NCI-H82 (cell line): ENCODE results near the gene GNAI2.
A peak's percentile ranks its signal among the peaks of the same experiment; 100 is the strongest.
"Not testable (repeated sequence)": the region's sequence is repeated elsewhere in the genome, so short reads cannot be mapped to it uniquely, and the experiment has no call there.

ENCODE experiments used
- DNase-seq: peaks from one replicate; lab custom pipeline; 2025; lab: John Stamatoyannopoulos, UW

GNAI2 gene

DNA sequence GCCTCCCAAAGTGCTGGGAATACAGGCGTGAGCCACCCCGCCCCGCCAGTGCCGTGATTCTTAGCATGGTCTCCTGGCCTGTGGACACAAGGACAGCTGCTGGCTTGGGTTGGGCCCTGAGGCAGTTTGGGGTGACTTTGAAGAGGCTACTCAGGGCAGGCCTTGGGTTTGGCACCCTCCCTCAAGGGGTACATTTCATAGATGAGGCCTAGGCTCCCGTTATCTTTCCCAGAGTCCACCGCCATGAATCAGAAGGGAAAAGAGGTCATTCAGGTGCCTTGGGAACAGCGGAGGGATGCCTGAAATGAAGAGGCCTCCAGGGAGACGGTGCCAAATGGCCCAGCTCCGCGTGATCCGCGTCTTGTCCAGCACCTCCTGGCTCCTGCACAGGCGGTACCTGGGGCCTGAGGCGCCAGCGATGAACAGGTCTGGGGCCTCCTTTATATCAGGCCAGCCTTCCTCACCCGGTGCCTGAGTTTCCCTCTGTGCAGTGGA lies 9.3 kb downstream of the GNAI2 start:
- no peak for DNase-seq

DNA sequence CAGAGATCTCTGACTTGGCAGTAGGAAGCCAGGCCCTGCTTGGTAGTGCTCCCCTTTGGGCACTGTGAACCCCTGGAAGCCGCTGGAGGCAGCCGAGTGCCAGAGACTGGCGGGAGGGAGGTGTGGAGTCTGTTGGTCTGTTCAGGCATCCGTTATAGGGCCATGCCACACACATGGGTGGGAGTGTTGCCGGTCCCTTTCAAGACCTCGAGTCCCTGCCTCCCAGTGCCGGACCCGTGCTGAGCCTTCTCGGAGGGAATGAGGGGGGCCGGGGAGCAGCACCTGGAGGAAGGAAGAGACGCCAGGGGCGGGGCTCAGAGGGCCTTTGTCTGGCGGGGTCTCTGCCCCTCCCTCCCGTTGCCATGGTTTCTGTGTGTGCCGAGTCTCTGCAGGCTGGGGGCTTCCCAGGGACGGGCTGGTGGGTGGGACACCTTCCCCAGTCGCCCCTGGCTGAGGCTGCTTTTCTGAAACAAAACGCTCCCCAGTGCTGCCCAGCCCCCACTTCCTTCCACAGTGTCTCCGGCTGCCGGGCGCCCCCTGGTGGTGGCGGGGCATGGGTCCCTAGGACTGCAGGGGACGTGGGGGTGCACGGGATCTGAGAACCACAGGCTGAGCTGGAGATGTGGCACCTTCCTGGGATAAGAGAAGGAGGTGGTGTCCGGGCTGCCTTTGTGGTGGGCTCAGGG lies 10.0 kb downstream of the GNAI2 start:
- DNase-seq: peak; percentile 89

DNA sequence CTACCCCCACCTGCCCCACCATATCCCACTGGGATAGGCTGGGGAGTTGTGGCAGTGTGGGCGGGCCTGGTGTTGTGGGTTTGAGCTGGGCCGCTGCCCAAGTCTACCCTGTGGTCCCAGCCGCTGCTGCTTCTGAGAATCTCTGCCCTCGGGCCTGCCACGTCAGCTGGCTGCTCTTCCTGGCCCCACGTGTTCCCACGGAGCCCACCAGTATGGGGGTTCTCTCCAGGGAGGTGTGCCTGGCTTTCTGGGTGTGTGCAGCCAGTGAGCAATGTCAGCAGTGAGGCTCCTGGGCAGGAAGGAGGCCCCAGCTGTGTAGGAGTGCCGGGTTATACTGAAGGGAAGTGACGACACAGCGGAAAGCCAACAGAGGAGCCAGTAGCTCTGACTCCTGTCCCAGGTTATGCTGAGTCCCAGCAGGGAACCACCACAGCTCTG lies 10.5 kb downstream of the GNAI2 start:
- DNase-seq: no peak

DNA sequence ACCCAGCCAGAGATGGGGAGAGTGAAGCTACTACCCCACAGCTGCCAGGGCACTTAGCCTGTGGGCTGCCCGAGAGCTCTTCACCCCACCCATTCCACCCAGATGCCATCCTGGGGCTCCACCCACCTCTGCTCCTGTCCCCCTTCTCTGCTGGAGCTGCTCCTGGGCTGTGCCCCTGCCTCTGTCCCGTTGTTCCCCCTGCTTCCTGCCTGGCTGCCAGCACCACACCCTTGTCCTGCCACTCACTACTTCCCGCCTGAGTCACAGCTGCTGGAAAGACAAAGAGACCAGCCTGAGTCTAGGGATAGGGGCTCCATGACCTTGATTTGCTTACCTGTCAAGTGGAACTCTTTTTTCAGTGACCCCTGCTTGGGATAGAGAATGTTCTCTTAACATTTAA lies 12.4 kb downstream of the GNAI2 start:
- no peak for DNase-seq

DNA sequence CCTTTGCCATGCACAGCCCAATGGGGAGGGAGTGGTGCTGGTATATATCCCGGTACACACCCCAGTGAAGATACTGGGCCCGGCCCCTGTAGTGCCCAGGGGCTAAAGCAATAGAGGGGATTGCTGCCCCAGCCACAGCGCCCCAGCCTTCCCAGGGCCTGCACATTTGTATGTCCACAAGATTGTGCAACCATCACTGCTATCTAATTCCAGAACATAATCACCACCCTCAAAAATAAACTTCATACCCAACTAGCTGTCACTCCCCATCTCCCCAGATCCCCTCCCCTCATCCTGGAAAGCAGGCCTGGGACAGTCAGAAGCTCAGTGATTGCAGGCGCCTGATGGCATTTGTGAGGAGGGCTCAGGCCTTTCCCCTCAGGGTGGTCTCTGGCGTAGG lies 13.5 kb downstream of the GNAI2 start:
- no peak for DNase-seq

DNA sequence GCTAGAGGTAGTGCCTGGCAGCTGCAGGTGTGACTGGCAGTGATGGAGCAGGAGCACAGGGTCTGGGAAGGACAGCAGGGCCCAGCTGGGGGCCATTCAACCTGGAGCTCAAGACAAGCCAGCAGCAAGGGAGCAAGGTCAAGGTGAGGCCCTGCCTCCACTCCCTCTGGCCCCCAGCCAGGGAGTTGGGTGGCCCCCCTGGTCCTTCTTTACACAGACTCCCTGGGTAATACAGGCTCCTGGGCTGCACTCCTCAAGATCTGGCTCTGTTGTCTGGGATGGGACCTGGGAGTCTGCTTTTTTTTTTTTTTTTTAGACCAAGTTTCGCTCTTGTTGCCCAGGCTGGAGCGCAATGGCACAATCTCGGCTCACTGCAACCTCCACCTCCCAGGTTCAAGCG lies 14.5 kb downstream of the GNAI2 start:
- no peak for DNase-seq

DNA sequence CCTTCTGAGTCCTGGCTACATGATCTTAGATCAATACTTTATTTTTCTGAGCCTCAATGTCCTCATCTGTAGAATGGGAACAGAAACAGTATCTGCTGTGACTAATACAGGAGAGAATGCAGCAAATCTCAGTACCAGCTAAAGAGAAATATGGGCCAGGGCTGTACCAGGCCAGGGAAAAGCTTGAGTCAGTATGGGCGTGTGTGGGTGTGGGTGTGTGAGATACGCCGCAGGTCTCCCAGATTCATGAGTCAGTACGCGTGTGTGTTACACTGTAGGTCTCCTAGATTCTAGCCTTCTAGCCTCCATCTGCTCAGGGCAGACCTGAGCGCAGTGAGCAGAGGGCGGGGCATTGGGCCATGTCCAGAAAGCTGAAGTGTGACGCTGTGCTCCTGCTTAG lies 15.2 kb downstream of the GNAI2 start:
- DNase-seq: no peak

DNA sequence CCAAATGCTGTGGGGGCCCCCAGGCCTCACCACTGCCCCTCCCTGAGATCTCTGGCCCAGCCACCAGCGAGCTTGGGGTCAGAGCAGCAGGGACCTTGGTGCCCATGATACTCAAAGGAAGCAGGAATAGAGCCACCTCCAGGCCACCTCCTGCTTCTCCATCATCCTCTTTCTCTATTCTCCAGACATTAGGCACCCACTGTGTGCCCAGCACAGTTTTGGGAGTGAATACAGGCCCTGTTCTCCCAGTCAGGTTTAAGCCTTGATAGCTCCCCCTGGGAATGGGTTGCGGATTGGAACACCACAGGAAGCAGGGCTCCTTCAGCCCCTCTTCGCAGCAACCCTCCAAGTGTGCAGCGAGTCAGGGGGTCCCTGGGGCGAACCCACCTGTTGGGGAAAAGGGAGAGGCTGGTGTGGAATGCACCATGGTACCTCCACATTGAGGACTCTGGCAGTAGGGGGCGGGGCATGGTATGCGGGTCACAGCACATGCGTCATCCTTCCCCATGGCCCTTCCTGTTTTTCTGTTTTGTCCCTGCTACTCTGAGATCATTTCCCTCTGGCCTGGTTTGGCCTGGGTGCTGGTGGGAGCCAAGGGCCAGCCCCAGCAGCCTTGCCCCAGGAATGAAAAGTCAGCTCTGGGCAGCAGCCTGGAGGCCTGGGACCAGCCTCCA lies 18.7 kb downstream of the GNAI2 start:
- no peak for DNase-seq

DNA sequence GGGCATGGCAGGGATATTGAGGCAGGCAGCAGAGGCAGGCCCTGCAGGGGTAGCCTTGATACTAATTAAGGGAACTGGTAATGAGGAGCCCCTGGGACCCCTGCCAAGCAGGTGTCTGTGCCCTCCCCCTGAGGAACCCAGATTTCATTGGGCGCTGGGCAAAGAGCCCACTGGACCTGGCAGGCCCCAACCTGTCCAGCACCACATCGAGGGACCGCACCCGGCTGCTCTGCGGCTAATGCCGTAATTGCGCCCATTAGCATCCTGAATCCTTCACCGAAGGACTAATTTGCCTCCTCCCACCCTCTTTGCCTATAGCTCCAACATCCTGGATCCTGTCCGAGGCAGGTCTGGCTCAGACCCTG lies 19.2 kb downstream of the GNAI2 start:
- DNase-seq: no peak

DNA sequence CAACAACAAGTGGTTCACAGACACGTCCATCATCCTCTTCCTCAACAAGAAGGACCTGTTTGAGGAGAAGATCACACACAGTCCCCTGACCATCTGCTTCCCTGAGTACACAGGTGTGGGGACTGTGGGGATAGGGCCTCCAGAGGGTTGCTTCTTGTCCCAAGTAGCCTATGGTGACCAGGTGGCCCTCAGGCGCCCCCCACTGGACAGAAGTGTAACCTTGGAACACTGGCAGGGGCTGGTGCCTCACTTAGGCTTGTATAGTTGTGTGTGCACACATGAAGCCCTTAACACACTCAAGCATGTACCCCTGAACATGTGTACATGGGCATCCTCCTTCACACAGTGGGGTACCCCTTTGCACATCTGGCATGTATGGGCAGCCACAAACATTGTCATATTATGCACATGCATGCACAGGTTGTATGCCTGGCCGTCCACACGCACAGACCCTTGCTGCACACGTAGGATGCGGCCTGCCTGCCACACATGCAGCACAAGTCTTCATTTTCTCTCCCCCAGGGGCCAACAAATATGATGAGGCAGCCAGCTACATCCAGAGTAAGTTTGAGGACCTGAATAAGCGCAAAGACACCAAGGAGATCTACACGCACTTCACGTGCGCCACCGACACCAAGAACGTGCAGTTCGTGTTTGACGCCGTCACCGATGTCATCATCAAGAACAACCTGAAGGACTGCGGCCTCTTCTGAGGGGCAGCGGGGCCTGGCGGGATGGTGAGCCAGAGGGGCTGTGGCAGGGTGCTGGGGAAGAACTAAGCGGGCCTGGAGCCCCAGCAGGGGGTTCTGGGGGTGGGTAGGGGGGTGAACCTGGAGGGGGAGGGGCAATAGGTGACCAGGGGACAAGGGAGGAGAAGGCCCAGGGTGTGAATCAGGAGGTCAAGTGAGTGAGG lies 21.2 kb downstream of the GNAI2 start:
- peak; percentile 64 for DNase-seq

DNA sequence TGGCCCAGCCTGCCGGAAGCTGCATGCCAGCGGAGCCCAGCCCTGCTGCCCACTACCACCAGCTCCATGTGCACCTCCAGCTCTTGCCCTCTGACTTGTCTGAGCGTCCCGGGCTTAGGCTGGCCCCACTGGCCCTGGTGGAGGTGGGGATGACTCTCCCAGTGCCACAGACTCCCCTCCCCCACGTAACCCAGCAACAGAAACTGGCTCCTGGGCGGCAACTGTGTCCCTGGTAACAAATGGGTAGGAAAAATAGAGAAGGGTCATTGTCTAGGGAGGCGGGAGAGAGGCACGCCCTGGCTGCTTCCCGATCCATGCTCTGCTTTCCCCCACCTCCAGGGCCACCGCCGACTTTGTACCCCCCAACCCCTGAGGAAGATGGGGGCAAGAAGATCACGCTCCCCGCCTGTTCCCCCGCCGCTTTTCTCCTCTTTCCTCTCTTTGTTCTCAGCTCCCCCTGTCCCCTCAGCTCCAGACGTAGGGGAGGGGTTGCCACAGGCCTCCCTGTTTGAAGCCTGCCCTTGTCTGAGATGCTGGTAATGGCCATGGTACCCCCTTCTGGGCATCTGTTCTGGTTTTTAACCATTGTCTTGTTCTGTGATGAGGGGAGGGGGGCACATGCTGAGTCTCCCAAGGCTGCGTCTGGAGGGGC lies 22.2 kb downstream of the GNAI2 start:
- no peak for DNase-seq

DNA sequence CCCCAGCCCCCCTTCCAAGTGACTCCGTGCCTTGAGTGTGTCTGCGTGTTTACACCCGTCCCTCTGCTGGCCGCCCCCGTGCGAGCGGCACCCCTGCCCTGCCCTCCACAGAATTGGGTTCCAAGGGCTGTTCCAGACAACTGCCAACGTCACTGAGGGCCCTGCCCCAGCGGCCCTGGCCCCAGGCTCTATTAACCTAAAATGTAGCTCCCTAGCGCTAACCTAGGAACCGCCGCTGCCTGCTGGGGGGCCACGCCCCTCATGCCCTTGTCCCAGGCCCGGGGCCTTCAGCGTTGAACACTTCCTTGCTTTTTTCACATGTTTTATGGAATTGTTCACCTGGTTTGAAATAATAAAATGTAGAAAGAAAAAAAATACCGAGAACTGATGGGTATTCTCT lies 23.0 kb downstream of the GNAI2 start:
- DNase-seq: no peak

DNA sequence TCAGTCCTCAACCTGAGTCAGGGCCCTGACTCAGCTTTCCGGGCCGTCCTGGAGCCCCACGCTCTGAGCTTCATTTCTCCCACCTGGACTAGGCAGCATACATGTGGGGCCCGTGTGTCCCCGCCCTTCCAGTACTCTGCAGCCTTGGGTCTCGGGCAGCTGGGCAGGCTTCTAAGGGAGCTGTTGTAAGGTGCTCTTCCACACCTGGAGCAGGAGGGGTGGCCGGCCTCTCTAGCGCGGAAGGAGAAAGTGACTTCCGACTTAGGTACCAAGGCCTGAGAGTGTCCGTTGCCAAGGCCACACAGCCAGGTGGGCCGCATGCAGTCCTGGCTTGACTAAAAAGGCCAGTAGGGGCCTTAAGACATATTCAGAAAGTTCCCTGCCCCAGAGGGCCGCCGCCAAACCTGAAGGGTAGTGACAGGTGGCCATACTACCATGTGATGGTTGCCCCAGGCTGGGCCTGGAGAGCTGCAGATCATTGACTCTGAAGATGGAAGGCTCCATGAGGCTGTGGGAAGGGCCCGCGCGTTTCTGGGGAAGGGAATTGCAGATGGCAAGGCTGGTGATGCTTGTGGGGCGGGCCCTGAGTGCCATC lies 23.5 kb downstream of the GNAI2 start:
- DNase-seq: no peak

DNA sequence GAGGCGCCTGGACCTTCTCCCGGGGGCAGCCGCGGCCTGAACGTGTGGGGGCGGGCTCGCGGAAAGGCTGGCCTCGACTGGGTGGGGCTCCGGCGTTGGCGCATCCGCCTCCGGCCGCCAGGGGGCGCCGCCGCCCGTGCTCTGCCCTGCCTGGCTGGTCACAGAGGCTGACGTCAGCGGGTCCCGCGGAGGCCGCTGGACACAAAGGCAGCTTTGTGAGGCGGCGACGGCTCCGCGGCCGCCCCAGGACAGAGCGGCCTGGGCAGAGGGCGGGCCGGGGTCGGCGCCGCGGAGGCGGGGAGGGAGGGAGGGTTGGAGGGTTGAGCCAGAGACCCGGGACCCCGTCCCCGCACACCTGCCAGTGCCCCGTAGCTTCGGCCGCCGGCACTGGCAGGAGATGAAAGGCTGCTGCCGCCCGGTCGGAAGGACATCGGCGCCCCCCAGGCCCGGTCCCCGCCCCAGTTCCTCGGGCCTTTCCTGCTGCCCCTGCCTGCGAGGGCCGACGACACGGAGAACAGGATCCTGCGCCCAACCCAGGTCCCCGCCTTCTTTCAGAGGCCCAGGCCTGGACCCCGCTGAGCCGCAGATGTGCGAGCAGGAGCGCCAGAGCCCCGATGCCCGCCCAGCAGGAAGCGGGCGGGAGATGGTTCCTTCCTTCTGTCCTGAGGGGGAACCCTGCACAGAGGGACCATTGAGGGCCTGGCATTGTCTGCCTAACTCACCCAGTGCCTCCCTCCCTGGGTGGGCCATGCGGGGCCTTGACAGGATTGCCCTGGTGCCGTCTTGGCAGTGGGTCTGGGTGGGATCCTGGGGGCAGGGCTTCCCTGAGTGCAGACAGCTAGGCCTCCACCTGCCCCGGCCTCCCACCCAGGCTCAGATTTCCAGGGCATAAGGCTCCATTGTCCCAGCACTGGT lies 24.3 kb downstream of the GNAI2 start:
- peak; percentile 86 for DNase-seq

DNA sequence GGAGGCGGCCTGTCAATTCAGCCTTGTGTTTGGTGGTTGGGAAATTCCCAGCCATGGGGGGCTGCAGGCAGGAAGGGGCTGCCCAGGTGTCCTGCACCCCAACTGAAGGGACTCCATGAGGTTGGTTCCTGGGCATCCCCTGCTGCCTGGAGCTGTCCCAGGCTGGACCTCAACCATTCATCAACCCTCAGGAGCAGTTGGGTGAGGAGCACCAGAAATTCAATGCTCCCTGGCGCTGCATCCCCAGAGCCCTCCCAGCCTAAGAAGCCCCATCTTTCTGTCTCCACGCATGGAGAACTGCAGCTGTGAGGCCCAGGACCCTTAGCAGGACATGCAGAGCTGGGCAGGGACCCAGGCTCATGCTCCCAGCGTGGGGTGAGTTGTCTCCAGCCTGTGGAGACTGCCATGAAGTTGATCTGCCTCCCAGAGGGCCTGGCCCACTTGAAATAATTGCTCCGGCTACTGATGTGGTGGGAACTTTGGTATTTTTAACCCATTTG lies 25.0 kb downstream of the GNAI2 start:
- DNase-seq: no peak

DNA sequence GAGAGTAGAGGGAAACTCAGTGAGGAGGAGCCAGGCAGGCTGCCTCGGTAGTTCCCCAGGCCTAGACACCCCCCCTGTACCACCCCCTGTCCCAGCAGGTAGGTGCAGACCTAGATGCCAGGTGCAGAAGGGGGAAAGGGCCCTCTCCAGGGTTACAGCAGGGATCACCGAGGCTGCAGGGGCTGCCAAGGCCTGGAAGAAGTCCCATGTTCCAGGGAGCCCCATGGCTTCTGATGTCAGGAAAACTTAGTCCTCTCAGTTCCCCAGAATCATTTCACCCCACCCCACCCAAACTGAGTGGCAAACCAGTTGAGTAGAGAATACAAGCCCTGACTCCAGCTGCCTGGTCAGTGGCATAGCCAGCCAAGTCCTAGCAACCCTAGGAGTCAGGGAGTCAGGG lies 25.5 kb downstream of the GNAI2 start:
- no peak for DNase-seq

DNA sequence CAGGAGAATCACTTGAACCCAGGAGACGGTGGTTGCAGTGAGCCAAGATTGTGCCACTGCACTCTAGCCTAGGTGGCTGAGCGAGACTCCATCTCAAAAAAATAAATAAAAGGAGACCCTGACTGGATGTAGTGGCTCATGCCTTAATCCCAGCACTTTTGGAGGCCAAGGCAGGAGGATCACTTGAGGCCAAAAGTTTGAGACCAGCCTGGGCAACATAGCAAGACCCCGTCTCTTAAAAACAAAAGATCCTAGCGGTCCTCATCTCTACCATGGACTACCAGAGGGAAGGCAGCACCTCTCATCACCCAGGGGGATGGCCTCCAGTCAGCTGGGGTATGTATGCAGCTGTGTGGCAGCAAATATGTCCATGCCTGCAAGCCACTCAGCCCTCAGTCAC lies 26.2 kb downstream of the GNAI2 start:
- not testable (repeated sequence) for DNase-seq

DNA sequence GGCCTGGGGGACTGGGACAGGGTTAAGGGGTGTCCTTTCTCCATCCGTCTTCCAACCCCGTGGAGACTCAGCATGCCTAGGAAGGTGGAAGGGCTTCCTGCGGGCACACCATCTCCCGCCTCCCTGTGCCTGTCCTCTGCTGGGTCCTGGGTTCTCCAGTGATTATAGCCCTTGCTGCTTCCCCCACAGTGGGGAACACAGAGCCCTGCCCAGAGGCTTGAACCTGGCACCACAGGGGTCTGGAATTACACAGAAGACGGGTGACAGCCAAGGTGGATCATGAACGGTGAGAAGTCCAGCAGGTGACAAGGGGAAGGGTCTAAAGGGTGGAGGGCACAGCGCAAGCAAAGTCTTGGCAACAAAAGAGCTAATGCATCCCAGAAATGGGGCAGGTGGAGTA lies 26.8 kb downstream of the GNAI2 start:
- DNase-seq: no peak

DNA sequence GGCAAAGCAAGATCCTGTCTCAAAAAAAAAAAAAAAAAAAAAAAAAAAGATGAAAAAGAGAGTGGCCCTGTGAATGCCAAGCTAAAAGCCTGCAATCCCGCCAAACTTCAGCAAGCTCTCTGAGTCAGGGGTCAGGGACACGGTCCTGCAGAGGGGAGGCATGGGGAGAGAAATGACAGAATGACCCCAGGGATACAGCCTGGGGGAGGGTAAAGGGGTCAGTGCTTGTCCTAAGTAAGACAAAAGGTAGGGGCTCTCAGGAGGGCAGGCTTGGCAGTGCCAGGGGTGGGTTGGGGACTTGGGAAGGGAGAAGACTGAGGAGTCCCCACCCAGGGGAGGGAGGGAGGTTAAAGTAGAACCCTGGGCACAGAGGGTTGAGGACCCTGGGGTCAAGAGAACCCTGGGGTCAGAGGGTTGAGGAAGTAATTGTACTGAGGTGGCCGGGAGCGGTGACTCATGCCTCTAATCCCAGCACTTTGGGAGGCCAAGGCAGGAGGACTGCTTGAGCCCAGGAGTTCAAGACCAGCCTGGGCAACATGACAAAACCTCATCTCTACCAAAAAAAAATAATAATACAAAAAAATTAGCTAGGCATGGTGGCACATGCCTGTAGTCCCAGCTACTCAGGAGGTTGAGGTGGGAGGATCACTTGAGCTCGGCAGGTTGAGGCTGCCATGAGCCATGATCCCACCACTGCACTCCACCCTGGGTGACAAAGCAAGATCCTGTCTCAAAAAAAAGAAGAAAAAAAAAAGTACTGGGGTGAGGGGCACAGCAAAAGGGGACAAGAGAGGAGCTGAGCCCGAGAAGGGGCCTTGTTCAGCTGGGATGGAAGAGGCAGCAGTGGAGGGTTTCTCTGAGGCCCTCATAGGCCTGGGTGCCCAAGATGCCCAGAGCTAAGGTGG lies 27.7 kb downstream of the GNAI2 start:
- no peak for DNase-seq
